ENCODE measurements around the gene TMOD1.

- TF ChIP-seq CTCF (conservative IDR thresholded peaks at IDR 0.05 in 1 of 2, IDR thresholded peaks at IDR 0.05 in 1 of 2; ENCODE audit: low read depth in 1 of 2, low read length in 2 of 2) (no peak), EZH2 (IDR thresholded peaks at IDR 0.05; ENCODE audit: low read length, missing control alignments) (no peak)
These were observed 4.8 kb downstream of the TMOD1 start for GRCh38 chr9:97506306-97506705.

Data from fibroblast of lung (primary cell).